Fibroblast of lung (primary cell): ENCODE measurements around the gene SGCA.

ENCODE experiments used
- CTCF ChIP-seq, 2 donors: IDR thresholded peaks in 1 of 2; conservative IDR thresholded peaks in 1 of 2; 1 replicate in 1 of 2; 2 replicates in 1 of 2; pipeline ENCODE4 v1.5.1; 2011 to 2012; ENCODE audit warnings: low read length in 2 of 2, control low read depth in 1 of 2, inconsistent platforms in 1 of 2, low read depth in 1 of 2, mild to moderate bottlenecking in 1 of 2
- EZH2 ChIP-seq: IDR thresholded peaks from 2 replicates; pipeline ENCODE4 v1.5.1; 2012; ENCODE audit warnings: low read length, control low read depth, mild to moderate bottlenecking; ENCODE audit errors: missing control alignments

- TF ChIP-seq CTCF (conservative IDR thresholded peaks at IDR 0.05 in 1 of 2, IDR thresholded peaks at IDR 0.05 in 1 of 2; ENCODE audit: low read depth in 1 of 2, low read length in 2 of 2) (no peak), EZH2 (no peak)
Observed at GRCh38 chr17:50173335-50173941, 7.6 kb downstream of the SGCA start.
